GM15510 (cell line): ENCODE data around the gene GCK.

Source experiments
- POLR2A ChIP-seq: IDR thresholded peaks from 3 replicates; pipeline ENCODE4 v1.6.1; 2011; ENCODE audit warnings: borderline replicate concordance; ENCODE audit not compliant: insufficient read length; ENCODE audit errors: extremely low read depth

Gene GCK

DNA sequence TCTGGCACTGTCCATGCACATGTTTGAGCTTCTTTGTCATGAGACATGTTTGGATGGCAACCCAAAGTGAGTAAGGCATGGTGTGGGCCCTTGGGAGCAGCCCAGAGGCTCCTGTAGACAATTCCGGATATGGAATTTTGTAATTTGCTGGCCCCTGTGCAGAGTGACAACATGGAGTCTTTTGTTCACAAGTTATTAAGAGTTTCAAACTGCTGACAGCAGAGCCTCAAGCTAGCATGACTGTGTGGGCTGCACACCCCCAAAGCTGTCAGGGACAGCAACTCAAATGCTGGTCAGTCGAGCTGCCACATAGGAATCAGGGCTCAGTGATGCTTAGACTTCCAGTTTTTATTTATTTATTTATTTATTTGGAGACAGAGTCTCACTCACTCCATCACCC, 41.1 kb downstream of the GCK start:
- TF ChIP-seq POLR2A: no peak

DNA sequence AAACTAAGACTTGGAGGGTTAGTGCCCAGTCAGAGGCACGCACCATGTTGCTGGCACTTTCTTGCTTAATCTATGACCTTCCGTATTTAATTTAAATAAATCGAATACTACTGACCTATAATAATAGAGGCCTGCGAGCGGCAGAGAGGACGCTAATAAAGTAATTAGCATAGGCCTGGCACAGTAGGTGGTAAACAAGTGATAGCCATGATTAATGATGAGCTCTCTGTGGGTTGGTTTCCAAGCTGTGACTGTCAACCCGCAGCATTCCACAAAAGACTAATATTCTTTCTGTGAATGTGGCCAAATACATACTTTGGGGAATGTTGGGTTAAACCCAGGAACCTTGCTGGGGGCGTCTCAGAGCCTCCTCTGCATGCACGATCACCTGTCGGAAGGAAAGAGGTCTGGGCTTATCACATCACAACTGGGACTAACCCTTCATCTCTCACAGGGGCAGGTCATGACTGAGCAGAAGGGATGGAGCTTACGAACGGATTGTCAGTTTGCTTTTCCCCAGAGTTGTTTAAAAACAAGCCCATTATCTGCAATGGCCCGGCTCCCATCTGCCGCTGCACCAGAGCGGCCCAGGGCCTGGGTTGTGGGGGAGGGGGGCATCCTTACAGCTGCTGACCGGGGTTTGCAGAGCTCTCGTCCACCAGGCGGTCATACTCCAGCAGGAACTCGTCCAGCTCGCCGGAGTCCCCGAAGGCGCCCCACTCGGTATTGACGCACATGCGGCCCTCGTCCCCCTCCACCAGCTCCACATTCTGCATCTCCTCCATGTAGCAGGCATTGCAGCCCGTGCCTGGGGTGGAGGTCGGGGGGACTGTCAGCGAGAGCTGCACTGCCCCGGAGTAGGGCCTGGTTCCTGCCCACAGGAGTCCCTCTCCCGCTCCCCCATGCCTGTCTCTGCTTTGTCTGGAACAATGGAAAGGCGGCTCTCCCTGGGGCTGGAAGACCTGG, 41.9 kb downstream of the GCK start:
- no peak for TF ChIP-seq POLR2A

DNA sequence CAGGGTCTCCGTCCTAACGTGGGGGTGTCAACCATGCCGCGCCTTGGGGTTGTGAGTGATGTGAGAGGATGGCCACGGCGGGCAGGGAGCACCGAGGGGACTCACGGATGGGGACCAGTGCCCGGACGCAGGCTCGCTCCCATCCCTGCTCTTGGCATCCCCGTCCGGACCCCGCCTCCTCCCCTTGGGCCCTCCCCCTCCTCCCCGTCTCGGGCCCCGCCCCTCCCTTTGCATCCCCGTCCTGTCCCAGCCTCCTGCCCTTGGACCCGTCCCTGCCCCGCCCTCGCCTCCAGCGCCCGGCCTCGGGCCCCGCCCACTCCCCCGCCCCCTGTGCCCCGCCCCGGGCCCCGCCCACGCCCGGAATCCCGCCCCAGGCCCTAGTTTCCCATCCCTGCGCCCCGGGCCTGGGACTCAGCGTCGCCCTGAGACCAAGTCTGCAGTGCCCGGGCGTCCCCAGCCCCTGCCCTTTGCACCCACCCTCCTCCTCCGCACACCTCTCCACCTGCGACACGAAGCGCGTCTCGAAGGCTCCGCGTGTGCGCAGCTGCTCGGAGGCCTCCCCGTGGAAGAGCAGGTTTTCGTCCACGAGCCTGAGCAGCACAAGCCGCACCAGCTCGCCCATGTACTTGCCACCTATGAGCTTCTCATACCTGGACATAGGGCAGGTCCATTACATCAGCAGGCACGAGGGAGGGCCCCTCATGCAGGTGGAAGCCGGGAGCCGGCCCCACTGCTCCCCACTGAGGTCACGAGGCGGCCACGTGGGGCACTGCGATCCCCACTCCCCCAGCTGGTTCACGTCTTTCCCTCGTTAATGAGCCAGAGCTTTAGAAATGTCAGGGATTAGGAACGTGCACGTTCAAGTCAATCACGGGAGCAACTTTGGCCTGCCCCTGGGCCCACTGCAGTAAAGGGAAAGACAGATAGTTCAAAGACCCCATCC, 43.0 kb downstream of the GCK start:
- TF ChIP-seq POLR2A: no peak

DNA sequence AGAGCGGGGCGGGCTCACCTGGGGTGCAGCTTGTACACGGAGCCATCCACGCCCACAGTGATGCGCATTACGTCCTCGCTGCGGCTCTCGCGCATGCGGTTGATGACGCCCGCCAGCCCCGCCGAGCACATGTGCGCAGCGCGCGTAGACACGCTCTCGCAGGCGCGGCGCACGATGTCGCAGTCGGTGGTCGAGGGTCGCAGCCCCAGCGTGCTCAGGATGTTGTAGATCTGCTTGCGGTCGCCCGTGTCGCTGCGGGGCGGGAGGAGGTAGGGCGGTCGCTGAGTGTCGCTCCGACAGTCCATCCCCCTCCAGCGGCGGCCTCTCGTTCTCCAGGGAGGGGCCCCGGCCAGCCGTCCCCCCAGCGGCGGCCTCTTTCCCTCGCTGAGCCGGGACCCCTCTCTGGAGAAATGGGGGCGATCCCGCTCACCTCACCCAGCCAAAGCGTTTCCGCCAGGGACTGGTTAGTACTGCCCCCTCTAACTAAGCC, 43.7 kb downstream of the GCK start:
- TF ChIP-seq POLR2A: no peak

DNA sequence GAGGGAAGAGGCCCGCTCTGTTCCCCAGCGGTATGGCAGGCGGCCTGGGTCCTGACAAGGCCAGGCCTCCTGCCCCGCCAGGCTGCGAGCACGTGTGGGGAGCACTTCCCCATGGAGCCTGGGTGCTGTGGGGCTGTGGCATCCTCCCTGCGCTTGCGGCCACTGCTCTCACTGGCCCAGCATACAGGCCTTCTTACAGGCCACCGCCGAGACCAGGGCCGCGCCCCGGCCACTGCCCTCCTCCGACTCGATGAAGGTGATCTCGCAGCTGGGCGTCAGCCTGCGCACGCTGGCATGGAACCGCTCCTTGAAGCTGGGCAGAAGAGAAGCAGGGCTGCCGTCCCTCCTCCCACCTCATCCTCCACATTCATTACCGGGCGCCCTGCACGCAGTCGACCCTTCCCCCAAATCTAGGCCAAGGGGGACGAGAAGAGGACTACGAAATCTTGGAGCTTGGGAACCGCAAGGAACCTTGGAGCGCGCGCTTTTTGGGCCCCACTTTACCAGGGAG, 44.2 kb downstream of the GCK start:
- TF ChIP-seq POLR2A: no peak

DNA sequence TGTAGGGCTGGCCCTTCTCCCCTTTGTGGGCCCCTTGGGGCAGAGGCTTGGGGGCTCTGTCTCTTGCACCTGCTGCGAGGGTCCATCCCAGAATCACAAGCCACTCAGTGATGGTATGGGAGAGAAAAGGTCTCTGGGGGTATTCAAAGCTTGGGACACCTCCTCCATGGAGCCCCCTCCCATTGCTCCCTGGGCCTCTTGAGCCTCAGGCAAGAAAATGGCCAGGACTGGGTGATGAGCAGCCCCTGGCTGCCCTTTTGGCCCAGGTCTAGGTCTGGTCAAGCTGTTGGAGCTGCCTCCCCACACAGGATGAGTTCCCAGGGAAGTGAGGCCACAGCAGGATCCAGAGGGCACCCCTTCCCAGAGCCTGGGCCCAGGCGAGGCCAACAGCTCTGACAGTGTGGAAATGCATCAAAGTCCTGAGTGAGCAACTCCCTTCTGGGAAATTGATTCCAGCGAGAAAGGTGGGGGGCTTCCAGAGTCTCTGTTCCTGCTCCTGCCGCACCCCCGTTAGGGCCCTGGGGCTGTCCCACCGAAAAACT, 44.7 kb downstream of the GCK start:
- TF ChIP-seq POLR2A: no peak

DNA sequence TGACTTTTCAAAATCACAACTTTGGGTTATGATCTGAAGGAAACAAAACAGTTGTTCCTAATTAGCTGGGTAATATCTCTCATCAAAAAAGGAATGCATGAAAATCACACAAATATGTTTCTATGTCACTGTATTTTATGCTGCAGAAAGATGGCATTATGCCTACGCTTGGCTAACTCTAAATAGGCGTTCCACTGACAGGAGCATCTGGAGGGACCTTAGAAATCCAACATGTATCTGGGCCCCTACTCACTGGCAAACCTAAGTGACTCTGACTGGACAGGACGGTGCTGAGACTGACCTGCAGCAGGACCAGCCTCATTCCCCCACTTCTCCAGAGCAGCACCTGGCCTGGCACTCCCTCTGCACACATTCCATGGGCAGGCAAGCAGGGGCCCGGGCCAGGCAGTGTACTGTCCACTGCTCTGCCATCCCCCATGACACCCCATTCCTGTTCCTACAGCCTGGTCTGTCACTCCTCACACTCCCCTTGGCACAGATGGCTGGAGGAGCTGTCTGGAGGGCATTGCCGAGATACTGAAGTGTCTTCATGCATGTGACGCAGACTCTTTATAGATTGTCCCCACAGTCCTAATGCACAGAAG, 45.5 kb downstream of the GCK start:
- no peak for TF ChIP-seq POLR2A

DNA sequence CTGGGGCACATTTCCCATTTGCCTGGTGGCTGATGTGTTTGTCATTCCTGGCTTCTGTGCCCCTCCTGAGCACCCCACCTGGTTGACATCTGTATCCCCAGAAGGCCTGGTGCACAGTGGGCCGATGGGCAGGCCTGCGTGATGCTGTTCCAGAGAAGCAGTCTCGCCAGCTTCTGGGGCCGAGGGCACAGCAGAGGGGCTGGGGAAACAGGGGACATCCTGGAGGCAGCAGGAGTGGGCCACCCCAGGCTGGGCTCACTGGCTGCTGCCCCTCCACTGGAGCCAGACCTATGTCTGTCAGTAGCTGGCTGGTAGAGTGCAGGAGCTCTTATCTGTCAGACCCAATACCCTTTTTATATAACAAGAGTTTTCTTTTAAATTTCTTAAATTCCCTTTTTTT, 47.2 kb downstream of the GCK start:
- no peak for TF ChIP-seq POLR2A

DNA sequence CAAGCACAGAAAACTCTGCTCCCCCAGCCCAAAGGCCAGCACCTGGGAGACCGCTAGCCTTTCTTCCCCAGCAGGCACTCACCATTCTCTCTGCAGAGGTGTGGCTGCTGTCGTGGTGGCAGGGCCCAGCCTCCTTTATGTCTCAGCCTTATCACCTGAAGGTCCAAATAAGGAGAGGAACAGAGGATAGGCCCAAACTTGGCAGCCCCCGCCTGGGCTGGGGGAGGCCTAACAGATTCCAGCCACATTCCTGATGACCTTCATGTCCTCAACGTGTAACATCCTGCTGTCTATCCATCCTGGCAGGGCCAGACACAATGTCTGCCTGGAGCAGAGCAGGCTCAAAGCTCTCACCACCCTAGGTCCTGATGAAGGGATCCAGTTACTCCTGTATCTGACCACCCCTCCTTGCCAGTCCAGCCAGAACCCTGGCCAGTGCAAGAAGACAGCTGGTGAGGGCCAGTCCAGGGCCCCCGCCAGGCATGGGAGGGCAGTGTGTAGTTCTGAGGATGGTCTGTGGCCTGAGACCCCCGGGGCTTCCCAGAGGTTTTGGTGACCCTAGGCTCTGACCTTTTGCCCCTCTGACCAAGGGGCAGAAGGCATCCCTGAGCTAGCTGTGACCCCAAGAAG, 47.9 kb downstream of the GCK start, which contains the start of gene MYL7:
MYL7 (minus strand) TSS at position 112 of the 630 bp plus-strand sequence; CDS start at position 85, 27 bp downstream.
- no peak for TF ChIP-seq POLR2A

DNA sequence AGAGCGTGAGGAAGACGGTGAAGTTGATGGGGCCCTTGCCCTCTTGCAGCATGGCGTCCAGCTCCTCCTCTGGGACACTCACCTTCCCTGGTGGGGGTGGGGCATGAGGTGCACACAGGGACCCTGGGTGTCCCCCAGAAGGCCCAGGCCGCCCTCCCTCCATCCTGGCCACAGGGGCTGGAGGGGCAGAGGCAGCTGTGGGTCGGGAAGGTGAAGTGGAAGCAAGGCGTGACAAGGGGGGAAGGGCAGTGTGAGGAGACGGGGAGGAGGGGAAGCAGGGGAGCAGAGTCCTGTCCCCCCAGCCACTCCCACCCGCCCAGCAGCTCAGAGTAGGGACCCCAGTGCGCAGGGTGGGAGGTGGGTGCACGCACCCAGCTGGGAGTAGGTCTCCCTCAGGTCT, 48.9 kb downstream of the GCK start:
- no peak for TF ChIP-seq POLR2A

DNA sequence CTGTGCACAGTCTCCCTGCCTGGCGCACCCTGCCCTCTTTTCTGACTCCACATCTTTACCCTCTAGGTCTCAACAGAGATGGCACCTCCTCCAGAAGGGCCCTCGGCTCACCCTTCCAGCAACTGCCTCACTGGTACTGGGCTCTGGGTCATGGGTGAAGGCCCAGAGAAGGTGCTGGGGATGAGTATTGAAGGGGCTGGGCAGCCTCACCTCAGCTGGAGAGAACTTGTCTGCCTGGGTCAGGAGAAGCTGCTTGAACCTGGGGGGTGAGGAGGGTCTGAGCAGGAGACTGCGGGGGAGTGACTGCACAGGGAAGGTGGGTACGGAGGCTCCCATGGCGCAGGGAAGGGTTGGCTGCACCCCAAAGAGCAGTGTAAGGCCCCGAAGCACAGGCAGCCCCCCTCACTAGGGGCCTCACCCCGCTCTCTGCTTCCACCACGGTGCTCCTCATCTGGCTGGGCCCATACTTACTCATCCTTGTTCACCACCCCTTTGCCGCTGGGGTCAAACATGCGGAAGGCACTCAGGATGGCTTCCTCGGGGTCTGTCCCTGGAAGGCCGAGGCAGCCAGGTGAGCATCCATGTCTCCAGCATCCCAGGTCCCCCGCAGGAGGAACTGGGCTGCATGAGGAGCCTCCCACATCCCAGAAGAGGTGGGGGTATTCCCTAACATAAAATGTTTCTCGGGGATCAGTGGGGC, 49.8 kb downstream of the GCK start:
- TF ChIP-seq POLR2A: no peak

DNA sequence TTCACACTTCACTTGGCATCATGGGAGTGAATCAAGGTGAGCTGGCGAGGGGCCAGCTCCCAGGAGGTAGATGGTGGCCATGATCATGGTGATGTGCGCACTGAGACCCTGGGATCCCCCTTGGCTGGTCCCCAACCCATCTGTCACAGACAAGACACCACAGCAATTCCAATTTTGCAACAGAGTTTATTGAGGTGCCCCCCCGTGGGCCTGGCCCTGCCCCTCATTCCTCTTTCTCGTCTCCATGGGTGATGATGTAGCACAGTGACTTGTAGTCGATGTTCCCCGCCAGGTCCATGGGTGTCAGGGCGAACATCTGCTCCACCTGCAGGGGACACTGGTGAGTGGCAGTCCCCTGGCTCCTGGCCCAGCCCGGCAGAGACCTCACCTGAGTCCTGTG, 50.5 kb downstream of the GCK start:
- no peak for TF ChIP-seq POLR2A

DNA sequence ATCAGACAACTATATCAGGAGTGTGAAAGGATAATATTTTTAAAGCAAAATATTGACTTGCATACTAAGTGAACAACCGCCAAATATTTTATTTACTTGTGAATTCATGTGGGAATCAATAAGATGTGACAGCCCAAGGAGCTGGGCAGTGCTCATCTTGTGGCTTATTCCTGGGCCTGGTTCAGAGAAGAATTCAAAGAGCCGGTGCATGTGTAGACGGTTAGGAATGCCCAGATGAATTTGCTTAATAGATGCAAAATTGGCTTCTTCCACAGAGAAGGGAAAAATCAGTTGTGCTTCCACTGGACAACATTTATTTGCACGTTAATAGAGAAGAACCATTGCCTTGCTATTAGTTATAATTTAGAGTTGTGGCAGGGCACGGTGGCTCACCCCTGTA, 52.5 kb downstream of the GCK start:
- TF ChIP-seq POLR2A: no peak
